Measurements from ENCODE around the gene PLIN3. TPM values are rescaled to one million over a fixed set of nuclear protein-coding genes. Genes with fewer than 3 reads are reported as not detected.

PLIN3 gene
- total and polyA plus RNA-seq, 9 of the 15 experiments (the other 6 are each of a cell fraction or from before 2014, with no cell fraction given): 7.5 to 75.6 (median 43.1) TPM

DNA sequence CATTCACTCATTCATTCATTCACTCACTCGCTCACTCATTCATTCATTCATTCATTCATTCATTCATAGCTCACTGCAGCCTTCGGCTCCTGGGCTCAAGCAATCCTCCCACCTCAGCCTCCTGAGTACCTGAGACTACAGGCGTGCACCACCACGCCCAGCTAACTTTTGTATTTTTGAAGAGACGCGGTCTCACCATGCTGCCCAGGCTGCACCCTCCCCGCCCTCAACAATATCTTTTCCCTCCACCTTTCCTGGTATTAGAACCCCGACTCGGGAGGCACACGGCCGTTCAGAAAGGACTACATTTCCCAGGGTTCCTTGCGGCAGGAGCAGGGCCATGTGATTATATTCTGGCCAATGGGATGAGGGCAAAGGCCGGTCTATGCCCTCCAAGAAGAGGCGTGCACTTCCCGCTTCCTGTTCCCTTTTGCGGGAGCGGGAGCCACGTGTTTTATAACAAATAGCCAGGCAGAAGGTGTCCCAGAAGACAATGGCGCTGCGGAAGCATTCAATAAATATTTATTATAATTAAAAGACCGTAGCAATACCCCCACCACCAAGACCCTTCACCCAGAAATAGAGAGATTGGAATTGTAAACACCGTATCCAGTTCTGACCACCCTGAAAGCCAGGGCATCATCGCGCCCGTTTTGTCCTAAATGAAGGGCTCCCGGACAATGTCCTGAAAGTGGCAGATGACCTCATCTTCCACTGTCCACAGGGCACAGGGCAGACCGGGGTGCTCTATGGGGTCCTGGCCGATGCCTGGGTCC, 51.9 kb downstream of the PLIN3 start (continued):
- TF ChIP-seq, protein P1, sequence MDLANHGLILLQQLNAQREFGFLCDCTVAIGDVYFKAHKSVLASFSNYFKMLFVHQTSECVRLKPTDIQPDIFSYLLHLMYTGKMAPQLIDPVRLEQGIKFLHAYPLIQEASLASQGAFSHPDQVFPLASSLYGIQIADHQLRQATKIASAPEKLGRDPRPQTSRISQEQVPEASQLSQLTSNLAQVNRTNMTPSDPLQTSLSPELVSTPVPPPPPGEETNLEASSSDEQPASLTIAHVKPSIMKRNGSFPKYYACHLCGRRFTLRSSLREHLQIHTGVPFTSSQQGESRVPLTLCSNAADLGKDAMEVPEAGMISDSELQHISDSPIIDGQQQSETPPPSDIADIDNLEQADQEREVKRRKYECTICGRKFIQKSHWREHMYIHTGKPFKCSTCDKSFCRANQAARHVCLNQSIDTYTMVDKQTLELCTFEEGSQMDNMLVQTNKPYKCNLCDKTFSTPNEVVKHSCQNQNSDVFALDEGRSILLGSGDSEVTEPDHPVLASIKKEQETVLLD (IDR thresholded peaks at IDR 0.05): no peak
- TF ChIP-seq NFYB (IDR thresholded peaks at IDR 0.05; ENCODE audit: extremely low read depth, insufficient read length): peak; percentile 20
- TF ChIP-seq ERF (CRISPR knock-in tag; IDR thresholded peaks at IDR 0.05): no peak
- TF ChIP-seq TGIF2 (CRISPR knock-in tag; IDR thresholded peaks at IDR 0.05): no peak
- TF ChIP-seq E2F3 (CRISPR knock-in tag; IDR thresholded peaks at IDR 0.05): no peak
- TF ChIP-seq ETV6 (IDR thresholded peaks at IDR 0.05; ENCODE audit: borderline replicate concordance in 1 of 2, low read depth in 2 of 2, low read length in 1 of 2): no peak
- no peak for TF ChIP-seq ETV6 (CRISPR knock-in tag; IDR thresholded peaks at IDR 0.05; ENCODE audit: borderline replicate concordance)
- 0 out of 2 replicates have a peak, but pooled peaks have one; percentile 2 for TF ChIP-seq TAL1 (IDR thresholded peaks at IDR 0.05)
- TF ChIP-seq ARNT (IDR thresholded peaks at IDR 0.05): 0 out of 4 replicates have a peak, but pooled peaks of 1 of the 2 experiments have one; percentile 48
- peak; percentile 88 for TF ChIP-seq GABPB1 (CRISPR knock-in tag; IDR thresholded peaks at IDR 0.05)
- no peak; the same call in 1 of the 2 replicates for TF ChIP-seq ZNF311 (CRISPR knock-in tag; IDR thresholded peaks at IDR 0.05)
- TF ChIP-seq JUND (IDR thresholded peaks at IDR 0.05; ENCODE audit: borderline replicate concordance, low read depth, low read length): no peak
- TF ChIP-seq JUND (tag; IDR thresholded peaks at IDR 0.05; ENCODE audit: borderline replicate concordance, low read depth, low read length): no peak
- TF ChIP-seq, protein P2, sequence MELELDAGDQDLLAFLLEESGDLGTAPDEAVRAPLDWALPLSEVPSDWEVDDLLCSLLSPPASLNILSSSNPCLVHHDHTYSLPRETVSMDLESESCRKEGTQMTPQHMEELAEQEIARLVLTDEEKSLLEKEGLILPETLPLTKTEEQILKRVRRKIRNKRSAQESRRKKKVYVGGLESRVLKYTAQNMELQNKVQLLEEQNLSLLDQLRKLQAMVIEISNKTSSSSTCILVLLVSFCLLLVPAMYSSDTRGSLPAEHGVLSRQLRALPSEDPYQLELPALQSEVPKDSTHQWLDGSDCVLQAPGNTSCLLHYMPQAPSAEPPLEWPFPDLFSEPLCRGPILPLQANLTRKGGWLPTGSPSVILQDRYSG (tag; conservative IDR thresholded peaks at IDR 0.05; ENCODE audit: low read depth): peak; percentile 69; the same call in 1 of the 2 replicates
- TF ChIP-seq PURB (CRISPR knock-in tag; IDR thresholded peaks at IDR 0.05; ENCODE audit: low read depth): no peak
- no peak for TF ChIP-seq GATAD2A (IDR thresholded peaks at IDR 0.05)
- no peak for TF ChIP-seq ZNF23 (CRISPR knock-in tag; IDR thresholded peaks at IDR 0.05)
- TF ChIP-seq, protein P3, sequence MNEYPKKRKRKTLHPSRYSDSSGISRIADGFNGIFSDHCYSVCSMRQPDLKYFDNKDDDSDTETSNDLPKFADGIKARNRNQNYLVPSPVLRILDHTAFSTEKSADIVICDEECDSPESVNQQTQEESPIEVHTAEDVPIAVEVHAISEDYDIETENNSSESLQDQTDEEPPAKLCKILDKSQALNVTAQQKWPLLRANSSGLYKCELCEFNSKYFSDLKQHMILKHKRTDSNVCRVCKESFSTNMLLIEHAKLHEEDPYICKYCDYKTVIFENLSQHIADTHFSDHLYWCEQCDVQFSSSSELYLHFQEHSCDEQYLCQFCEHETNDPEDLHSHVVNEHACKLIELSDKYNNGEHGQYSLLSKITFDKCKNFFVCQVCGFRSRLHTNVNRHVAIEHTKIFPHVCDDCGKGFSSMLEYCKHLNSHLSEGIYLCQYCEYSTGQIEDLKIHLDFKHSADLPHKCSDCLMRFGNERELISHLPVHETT (CRISPR knock-in tag; conservative IDR thresholded peaks at IDR 0.05 in 1 of 2, IDR thresholded peaks at IDR 0.05 in 1 of 2): peak in 1 of 2 experiments; percentile 52; a peak in 1 of 4 replicates
- peak; percentile 26; the same call in 1 of the 2 replicates for TF ChIP-seq SP1 (CRISPR knock-in tag; IDR thresholded peaks at IDR 0.05)
- no peak for TF ChIP-seq ZNF253 (CRISPR knock-in tag; conservative IDR thresholded peaks at IDR 0.05)
- 0 out of 2 replicates have a peak, but pooled peaks have one; percentile 61 for TF ChIP-seq DMBX1 (CRISPR knock-in tag; IDR thresholded peaks at IDR 0.05; ENCODE audit: borderline replicate concordance)

Data from K562 (cell line).